Suprapubic skin (tissue), 4 donors: ENCODE results near the gene B3GNT7. TPM values are rescaled to one million over a fixed set of nuclear protein-coding genes. Genes with fewer than 3 reads are reported as not detected.
"Not testable (repeated sequence)": the region's sequence is repeated elsewhere in the genome, so short reads cannot be mapped to it uniquely, and the experiment has no call there.

Source experiments
- DNase-seq, 2 donors: peaks; one replicate each; pipeline ENCODE4 v3.0.0-alpha.2; 2019; ENCODE audit warnings: low spot score in 2 of 2
- H3K27ac ChIP-seq: fragments of 200-600 bp; sonication (generic); one replicate; pipeline ENCODE4 v1.5.1; 2019
- H3K27me3 ChIP-seq: fragments of 200-600 bp; sonication (generic); one replicate; pipeline ENCODE4 v1.5.1; 2019
- H3K36me3 ChIP-seq: fragments of 200-600 bp; sonication (generic); one replicate; pipeline ENCODE4 v1.5.1; 2019
- H3K4me1 ChIP-seq: fragments of 200-600 bp; sonication (generic); one replicate; pipeline ENCODE4 v1.5.1; 2019
- H3K4me3 ChIP-seq: fragments of 200-600 bp; sonication (generic); one replicate; pipeline ENCODE4 v1.5.1; 2019; ENCODE audit warnings: mild to moderate bottlenecking
- H3K9me3 ChIP-seq: fragments of 200-600 bp; sonication (generic); one replicate; pipeline ENCODE4 v1.5.1; 2019
- EP300 ChIP-seq: sonication (generic); formaldehyde crosslinking; IDR thresholded peaks from one replicate; pipeline ENCODE4 v1.6.1; 2017; ENCODE audit warnings: antibody characterized with exemption
- POLR2A ChIP-seq, 2 donors: fragments of 450-650 bp; IDR thresholded peaks; one replicate each; pipeline ENCODE4 v1.6.1; 2017; ENCODE audit warnings: antibody characterized with exemption in 2 of 2, mild to moderate bottlenecking in 2 of 2, moderate library complexity in 2 of 2
- POLR2AphosphoS5 ChIP-seq, 3 donors: sonication (generic); formaldehyde crosslinking; IDR thresholded peaks; one replicate each; pipeline ENCODE4 v1.6.1; 2017; ENCODE audit warnings: antibody characterized with exemption in 3 of 3
- WGBS: methylation state at CpG from one replicate; pipeline ENCODE4 v1.1.5; 2018; 5-methylcytosine and 5-hydroxymethylcytosine counted together
- total RNA-seq, 4 donors: library from RNA; depleted of rRNA; stranded (reverse); fragments of >200 nt; gene quantifications; one replicate each; pipeline ENCODE4 v1.1.0, GENCODE V29; 2016
- TF ChIP-seq, protein P1 (sequence below), 2 donors: fragments of 200-600 bp in 1 of 2; fragments of 450-650 bp in 1 of 2; sonication (generic) in 1 of 2; IDR thresholded peaks; one replicate each; pipeline ENCODE4 v1.5.1; 2016 to 2019; ENCODE audit warnings: antibody characterized with exemption in 2 of 2, mild to moderate bottlenecking in 1 of 2, moderate library complexity in 1 of 2

The B3GNT7 gene
- total RNA-seq, 4 donors from 2014 or later, result 1.3 to 1.5 (median 1.4) TPM

DNA sequence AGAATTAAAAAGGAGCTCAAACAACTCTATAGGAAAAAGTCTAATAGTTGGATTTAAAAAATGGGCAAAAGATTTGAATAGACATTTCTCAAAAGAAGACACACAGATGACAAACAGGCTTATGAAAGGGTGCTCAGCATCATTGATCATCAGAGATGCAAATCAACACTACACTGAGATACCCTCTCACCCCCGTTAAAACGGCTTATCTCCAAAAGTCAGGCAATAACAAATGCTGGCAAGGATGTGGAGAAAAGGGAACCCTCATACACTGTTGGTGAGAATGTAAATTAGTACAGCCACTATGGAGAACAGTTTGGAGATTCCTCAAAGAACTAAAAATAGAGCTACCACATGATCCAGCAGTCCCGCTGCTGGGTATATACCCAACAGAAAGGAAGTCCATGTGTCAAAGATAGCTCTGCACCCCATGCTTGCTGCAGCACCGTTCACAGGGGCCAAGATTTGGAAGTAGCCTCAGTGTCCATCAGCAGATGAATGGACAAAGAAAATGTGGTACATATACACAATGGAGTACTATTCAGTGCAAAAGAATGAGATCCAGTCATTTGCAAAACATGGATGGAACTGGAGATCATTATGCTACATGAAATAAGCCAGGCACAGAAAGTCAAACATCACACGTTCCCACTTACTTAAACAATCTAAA lies 46.7 kb upstream of the B3GNT7 start:
- DNase-seq, result no peak
- Histone ChIP-seq H3K27ac (no peak overlapping the region), H3K36me3 (no peaks in the 10 kb centered on the region), H3K4me3 (no peak overlapping the region), H3K27me3 (no peaks in the 10 kb centered on the region), H3K4me1 (no peaks in the 10 kb centered on the region), H3K9me3 (no peaks in the 10 kb centered on the region)
- TF ChIP-seq EP300, result no peak
- TF ChIP-seq, protein P1, sequence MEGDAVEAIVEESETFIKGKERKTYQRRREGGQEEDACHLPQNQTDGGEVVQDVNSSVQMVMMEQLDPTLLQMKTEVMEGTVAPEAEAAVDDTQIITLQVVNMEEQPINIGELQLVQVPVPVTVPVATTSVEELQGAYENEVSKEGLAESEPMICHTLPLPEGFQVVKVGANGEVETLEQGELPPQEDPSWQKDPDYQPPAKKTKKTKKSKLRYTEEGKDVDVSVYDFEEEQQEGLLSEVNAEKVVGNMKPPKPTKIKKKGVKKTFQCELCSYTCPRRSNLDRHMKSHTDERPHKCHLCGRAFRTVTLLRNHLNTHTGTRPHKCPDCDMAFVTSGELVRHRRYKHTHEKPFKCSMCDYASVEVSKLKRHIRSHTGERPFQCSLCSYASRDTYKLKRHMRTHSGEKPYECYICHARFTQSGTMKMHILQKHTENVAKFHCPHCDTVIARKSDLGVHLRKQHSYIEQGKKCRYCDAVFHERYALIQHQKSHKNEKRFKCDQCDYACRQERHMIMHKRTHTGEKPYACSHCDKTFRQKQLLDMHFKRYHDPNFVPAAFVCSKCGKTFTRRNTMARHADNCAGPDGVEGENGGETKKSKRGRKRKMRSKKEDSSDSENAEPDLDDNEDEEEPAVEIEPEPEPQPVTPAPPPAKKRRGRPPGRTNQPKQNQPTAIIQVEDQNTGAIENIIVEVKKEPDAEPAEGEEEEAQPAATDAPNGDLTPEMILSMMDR (IDR thresholded peaks at IDR 0.05), result no peak
- TF ChIP-seq POLR2AphosphoS5 (IDR thresholded peaks at IDR 0.05), result no peak
- no peak for TF ChIP-seq POLR2A (IDR thresholded peaks at IDR 0.05)
- WGBS, result 81% methylated on average over 5 of the region's 5 CpGs

DNA sequence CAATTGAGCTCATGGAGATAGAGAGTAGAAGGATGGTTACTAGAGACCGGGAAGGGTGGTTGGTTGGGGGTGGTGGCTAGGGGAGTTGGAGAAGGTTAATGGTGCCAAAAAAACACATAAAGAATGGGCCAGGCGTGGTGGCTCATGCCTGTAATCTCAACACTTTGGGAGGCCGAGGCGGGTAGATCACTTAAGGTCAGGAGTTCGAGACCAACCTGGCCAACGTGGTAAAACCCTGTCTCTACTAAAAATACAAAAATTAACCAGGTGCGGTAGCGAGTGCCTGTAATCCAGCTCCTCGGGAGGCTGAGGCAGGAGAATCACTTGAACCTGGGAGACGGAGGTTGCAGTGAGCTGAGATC lies 46.2 kb upstream of the B3GNT7 start:
- not testable (repeated sequence) for H3K9me3 ChIP-seq, H3K4me1 ChIP-seq, H3K27me3 ChIP-seq, H3K4me3 ChIP-seq, H3K27ac ChIP-seq, H3K36me3 ChIP-seq, DNase-seq
- 94% methylated on average over 10 of the region's 10 CpGs for WGBS

DNA sequence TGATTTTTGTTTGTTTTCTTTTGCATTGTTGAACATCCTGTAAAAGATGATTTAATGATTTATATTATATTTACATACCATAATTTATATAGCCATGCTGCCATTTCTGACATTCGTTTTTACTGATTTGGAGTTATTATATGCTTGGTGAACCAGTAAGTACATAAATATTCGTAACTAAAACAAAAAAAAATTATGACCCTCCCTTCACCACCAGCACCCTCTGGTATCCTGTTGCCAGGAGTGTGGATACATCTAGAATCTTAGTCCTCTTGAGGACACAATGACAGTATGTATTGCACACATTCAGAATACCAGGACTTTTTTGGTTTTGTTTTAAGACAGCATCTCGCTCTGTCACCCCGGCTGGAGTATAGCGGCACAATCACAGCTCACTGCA lies 43.9 kb upstream of the B3GNT7 start:
- 93% methylated on average over 5 of the region's 5 CpGs for WGBS
- no peaks in the 10 kb centered on the region for H3K4me1 ChIP-seq
- DNase-seq, result no peak
- H3K27ac ChIP-seq, result no peak overlapping the region
- H3K27me3 ChIP-seq, result no peaks in the 10 kb centered on the region
- H3K36me3 ChIP-seq, result no peaks in the 10 kb centered on the region
- no peak overlapping the region for H3K4me3 ChIP-seq
- TF ChIP-seq POLR2AphosphoS5 (IDR thresholded peaks at IDR 0.05), result no peak
- no peak for TF ChIP-seq POLR2A (IDR thresholded peaks at IDR 0.05)
- TF ChIP-seq, protein P1 (IDR thresholded peaks at IDR 0.05), result no peak
- TF ChIP-seq EP300, result no peak
- no peaks in the 10 kb centered on the region for H3K9me3 ChIP-seq

DNA sequence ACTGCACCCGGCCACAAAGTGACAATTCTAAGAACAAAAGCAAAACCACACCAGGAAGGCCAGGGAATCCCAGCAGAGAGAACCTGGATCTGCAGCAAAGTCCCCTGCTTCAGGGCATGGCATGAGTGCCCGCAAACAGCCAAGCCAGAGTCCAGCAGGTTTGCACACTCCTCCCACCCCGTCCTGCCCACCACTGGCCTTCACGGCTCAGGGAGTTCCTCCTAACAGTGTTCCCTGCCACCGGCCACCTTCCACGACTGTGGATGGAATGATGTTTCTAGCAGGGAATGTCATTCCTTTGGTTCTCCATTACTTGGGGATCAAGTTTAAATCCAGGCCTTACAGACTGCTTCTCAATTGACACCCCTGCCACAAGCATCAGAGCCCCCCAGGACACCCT lies 42.0 kb upstream of the B3GNT7 start:
- no peak overlapping the region for H3K27ac ChIP-seq
- H3K9me3 ChIP-seq, result no peaks in the 10 kb centered on the region
- no peaks in the 10 kb centered on the region for H3K36me3 ChIP-seq
- no peak overlapping the region for H3K4me3 ChIP-seq
- no peak for DNase-seq
- no peaks in the 10 kb centered on the region for H3K27me3 ChIP-seq
- H3K4me1 ChIP-seq, result no peaks in the 10 kb centered on the region
- TF ChIP-seq POLR2A (IDR thresholded peaks at IDR 0.05) (no peak), POLR2AphosphoS5 (IDR thresholded peaks at IDR 0.05) (no peak)
- TF ChIP-seq, protein P1 (IDR thresholded peaks at IDR 0.05), result no peak
- 98% methylated on average over 6 of the region's 6 CpGs for WGBS

DNA sequence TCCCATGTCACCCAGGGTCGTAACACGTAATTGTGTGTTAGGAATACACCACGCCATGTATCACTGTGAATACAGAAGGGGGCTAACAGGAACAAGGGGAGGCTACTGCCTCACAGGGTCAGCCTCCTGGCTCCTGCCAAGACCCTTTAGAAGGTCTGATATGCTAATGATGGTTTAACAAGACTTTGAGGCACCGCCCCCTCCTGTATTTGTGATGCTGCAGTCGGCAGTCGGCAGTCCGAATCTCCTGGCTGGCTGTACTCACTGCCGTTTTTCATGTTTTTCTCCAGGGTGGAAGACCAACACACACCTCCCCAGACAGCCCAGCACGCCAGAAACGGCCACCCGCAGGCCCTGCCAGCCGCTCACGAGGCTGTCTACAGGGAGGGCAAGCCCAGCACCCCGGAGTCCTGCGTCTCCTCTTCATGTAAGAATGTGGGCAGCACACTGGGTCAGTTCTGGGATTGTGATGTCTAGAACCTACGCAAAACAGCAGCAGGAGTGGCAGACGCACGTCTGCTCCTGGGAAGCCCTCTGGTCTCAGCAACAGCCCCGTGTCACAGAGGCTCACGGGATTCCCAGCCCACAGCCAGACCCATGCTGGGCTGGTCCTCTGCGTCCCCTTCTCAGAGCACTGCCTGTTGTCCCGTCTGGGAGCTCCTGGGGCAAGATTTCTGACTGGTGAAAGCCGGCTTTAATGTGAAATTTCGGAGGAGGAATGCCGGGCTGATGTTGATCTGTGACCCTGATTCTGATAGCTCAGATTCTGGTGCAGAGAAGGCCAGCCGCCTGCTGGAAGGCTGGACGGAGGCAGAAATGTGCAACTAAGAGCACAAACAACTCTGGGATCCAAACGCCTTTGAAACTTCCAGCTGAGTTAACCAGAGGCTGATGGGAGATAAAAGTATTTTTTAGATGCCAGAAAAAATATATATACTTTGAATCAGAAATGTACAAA lies 39.7 kb upstream of the B3GNT7 start:
- no peak for DNase-seq
- H3K9me3 ChIP-seq, result no peaks in the 10 kb centered on the region
- no peaks in the 10 kb centered on the region for H3K4me1 ChIP-seq
- TF ChIP-seq, protein P1 (IDR thresholded peaks at IDR 0.05), result no peak
- no peak for TF ChIP-seq POLR2AphosphoS5 (IDR thresholded peaks at IDR 0.05)
- TF ChIP-seq POLR2A (IDR thresholded peaks at IDR 0.05), result no peak
- no peak overlapping the region for H3K4me3 ChIP-seq
- H3K27ac ChIP-seq, result no peak overlapping the region
- WGBS, result 87% methylated on average over 17 of the region's 28 CpGs
- H3K36me3 ChIP-seq, result peaks cover 4% of the 10 kb centered on the region
- no peaks in the 10 kb centered on the region for H3K27me3 ChIP-seq
